B cell (primary cell): ENCODE measurements around the gene CHST1. TPM values are rescaled to one million over a fixed set of nuclear protein-coding genes. Genes with fewer than 3 reads are reported as not detected.

Experiments used
- ATAC-seq: fragments of 200-7000 bp; cut with Tn5 transposase; one replicate; pipeline ENCODE4 v1.10.0; 2021; ENCODE audit warnings: low read depth, mild to moderate bottlenecking, moderate number of reproducible peaks, moderate library complexity
- CTCF ChIA-PET: fragments of 350-600 bp; sonication (Branson Sonifier 250); formaldehyde crosslinking; loops from one replicate; lab custom pipeline; 2021; ENCODE audit warnings: antibody characterized with exemption, inconsistent platforms; lab: Charles Lee
- POLR2A ChIA-PET: fragments of 350-600 bp; sonication (Branson Sonifier 250); formaldehyde crosslinking; loops from one replicate; lab custom pipeline; 2021; ENCODE audit warnings: antibody characterized with exemption; lab: Charles Lee
- DNase-seq: peaks from one replicate; pipeline ENCODE4 v3.0.0; 2013
- H2AFZ ChIP-seq: 2 replicates; pipeline ENCODE4 v1.6.1; 2012; ENCODE audit warnings: mild to moderate bottlenecking, low read depth, low read length; ENCODE audit not compliant: insufficient read depth, poor library complexity, severe bottlenecking
- H3K27ac ChIP-seq, 2 donors: 1 replicate in 1 of 2; 2 replicates in 1 of 2; pipeline ENCODE4 v1.5.1; 2012 to 2013; ENCODE audit warnings: low read length in 2 of 2, mild to moderate bottlenecking in 2 of 2, moderate library complexity in 1 of 2
- H3K27me3 ChIP-seq, 4 experiments: fragments of 200-600 bp in 1 of 4; sonication (generic) in 1 of 4; replicated peaks in 1 of 4; 1 replicate in 2 of 4; 2 replicates in 2 of 4; pipeline versions ENCODE4 v1.6.1 to v1.7.0; 2013 to 2016; ENCODE audit warnings: low read length in 3 of 4, mild to moderate bottlenecking in 2 of 4, mixed read lengths in 1 of 4, moderate library complexity in 1 of 4; ENCODE audit not compliant: insufficient read depth in 4 of 4, control insufficient read depth in 3 of 4; ENCODE audit errors: control extremely low read depth in 1 of 4
- H3K36me3 ChIP-seq, 2 experiments: replicated peaks in 1 of 2; 1 replicate in 1 of 2; 2 replicates in 1 of 2; pipeline versions ENCODE4 v1.6.1 to v1.7.1; 2013; ENCODE audit warnings: low read length in 1 of 2; ENCODE audit not compliant: insufficient read depth in 2 of 2, control insufficient read depth in 1 of 2; ENCODE audit errors: control extremely low read depth in 1 of 2, extremely low read depth in 1 of 2
- H3K4me1 ChIP-seq, 2 donors: fragments of 200-600 bp in 1 of 2; sonication (generic) in 1 of 2; 1 replicate in 1 of 2; 2 replicates in 1 of 2; pipeline versions ENCODE4 v1.5.1 to v1.6.1; 2013 to 2017; ENCODE audit warnings: low read length in 2 of 2; ENCODE audit not compliant: control insufficient read depth in 2 of 2, insufficient read depth in 2 of 2
- H3K4me2 ChIP-seq: replicated peaks from 2 replicates; pipeline ENCODE3; 2012; ENCODE audit warnings: mild to moderate bottlenecking, low read depth, low read length; ENCODE audit not compliant: poor library complexity, severe bottlenecking
- H3K4me3 ChIP-seq, 5 experiments: fragments of 200-600 bp in 1 of 5; sonication (generic) in 1 of 5; 1 replicate in 3 of 5; 2 replicates in 2 of 5; pipeline versions ENCODE4 v1.5.1 to v1.7.0; 2011 to 2016; ENCODE audit warnings: low read length in 4 of 5, mild to moderate bottlenecking in 4 of 5, low read depth in 2 of 5, control low read depth in 1 of 5, moderate library complexity in 1 of 5; ENCODE audit not compliant: insufficient read depth in 1 of 5; ENCODE audit errors: control extremely low read depth in 1 of 5, extremely low read depth in 1 of 5
- H3K79me2 ChIP-seq: fragments of 200-600 bp; sonication (generic); one replicate; pipeline ENCODE4 v1.6.0; 2016; ENCODE audit warnings: low read length; ENCODE audit not compliant: control insufficient read depth, insufficient read depth
- H3K9ac ChIP-seq: fragments of 200-600 bp; sonication (generic); 2 replicates; pipeline ENCODE4 v1.6.1; 2017; ENCODE audit warnings: mild to moderate bottlenecking, low read length, moderate library complexity
- H3K9me3 ChIP-seq, 3 donors: one replicate each; pipeline versions ENCODE4 v1.6.1 to v1.7.1; 2013; ENCODE audit warnings: low read length in 2 of 3; ENCODE audit not compliant: control insufficient read depth in 2 of 3, insufficient read depth in 1 of 3; ENCODE audit errors: control extremely low read depth in 1 of 3
- H4K20me1 ChIP-seq: 2 replicates; pipeline ENCODE4 v1.6.0; 2012; ENCODE audit warnings: mild to moderate bottlenecking, low read length; ENCODE audit not compliant: insufficient read depth, control insufficient read depth, poor library complexity, severe bottlenecking
- H3K27ac Mint-ChIP-seq: one replicate; pipeline ENCODE4 v1.8.0; 2021; ENCODE audit warnings: mixed read lengths
- H3K27me3 Mint-ChIP-seq: one replicate; pipeline ENCODE4 v1.8.0; 2021; ENCODE audit warnings: mixed read lengths
- H3K4me1 Mint-ChIP-seq: one replicate; pipeline ENCODE4 v1.8.0; 2021; ENCODE audit warnings: mixed read lengths
- H3K4me3 Mint-ChIP-seq: one replicate; pipeline ENCODE4 v1.8.0; 2021; ENCODE audit warnings: mixed read lengths
- H3K9me3 Mint-ChIP-seq: one replicate; pipeline ENCODE4 v1.8.0; 2022; ENCODE audit warnings: mixed read lengths; ENCODE audit not compliant: insufficient read depth
- EZH2 ChIP-seq: IDR thresholded peaks from 2 replicates; pipeline ENCODE4 v1.6.1; 2012; ENCODE audit warnings: borderline replicate concordance, low read depth, mild to moderate bottlenecking, moderate library complexity, low read length; ENCODE audit not compliant: insufficient read depth, poor library complexity, severe bottlenecking
- WGBS: methylation state at CpG from one replicate; pipeline ENCODE4 v1.1.5; 2013; ENCODE audit warnings: missing lambda C conversion rate; ENCODE audit not compliant: insufficient coverage; 5-methylcytosine and 5-hydroxymethylcytosine counted together
- intact Hi-C: fragments of 100-400 bp; cut with micrococcal nuclease; formaldehyde crosslinking; loops from one replicate; pipeline ENCODE4 v1.10.0; 2022
- polyA plus RNA-seq: library from polyadenylated mRNA; depleted of rRNA; stranded (reverse); fragments of >200 nt; gene quantifications from 2 replicates; pipeline ENCODE4 v1.2.3, GENCODE V29; 2012
- total RNA-seq, 2 donors: library from RNA; stranded (reverse); fragments of 120-200 nt in 1 of 2; gene quantifications; 1 replicate in 1 of 2; 2 replicates in 1 of 2; pipeline versions ENCODE4 v1.2.3 to v1.2.4, GENCODE V29; 2013 to 2022
- TF ChIP-seq, protein P1 (sequence below): fragments of 200-600 bp; IDR thresholded peaks from one replicate; pipeline ENCODE4 v1.8.0; 2022; ENCODE audit warnings: antibody characterized with exemption, mild to moderate bottlenecking

The CHST1 gene
- total and polyA plus RNA-seq, 2 donors (not counting 1 experiment from before 2014, with no cell fraction given) = not detected

DNA sequence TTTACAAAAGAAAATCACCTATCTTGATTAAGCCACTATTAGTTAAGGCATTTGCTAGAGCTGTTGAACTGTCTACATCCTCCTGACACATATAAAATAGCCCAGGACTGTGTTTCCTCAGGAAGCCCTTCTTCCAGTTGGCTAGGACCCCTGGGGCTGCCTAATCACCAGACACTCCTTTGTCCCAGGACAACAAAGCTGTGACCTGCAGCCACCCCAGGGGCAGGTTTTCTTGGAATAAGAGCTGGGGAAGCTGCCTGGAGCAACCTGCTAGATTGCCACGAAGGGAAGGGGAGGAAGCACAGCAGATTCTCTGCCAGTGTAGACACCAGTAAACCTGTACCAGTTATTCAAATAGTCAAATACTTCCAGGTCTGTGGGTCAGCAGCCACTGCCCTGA lies 17.6 kb downstream of the CHST1 start:
- Histone ChIP-seq H3K27ac (no peak overlapping the region), H4K20me1 (no peaks in the 10 kb centered on the region), H2AFZ (no peak overlapping the region), H3K4me3 (no peak overlapping the region), H3K4me1 (no peaks in the 10 kb centered on the region), H3K36me3 (no peaks in the 10 kb centered on the region), H3K4me2 (no peak overlapping the region), H3K27me3 (peaks cover 0 to 11% (median 0%) of the 10 kb centered on the region in 4 experiments), H3K9ac (no peak overlapping the region), H3K9me3 (peaks cover 0 to 18% (median 0%) of the 10 kb centered on the region in 3 donors), H3K79me2 (no peaks in the 10 kb centered on the region)
- no CpG with 5 or more reads among the region's 1 CpG for WGBS
- ATAC-seq = no peak
- no peak for DNase-seq
- Mint-ChIP-seq H3K9me3 (no peaks in the 10 kb centered on the region), H3K4me1 (no peaks in the 10 kb centered on the region), H3K27ac (no peak overlapping the region), H3K27me3 (peaks cover 34% of the 10 kb centered on the region), H3K4me3 (no peak overlapping the region)
- ChIA-PET POLR2A (no interaction called here), CTCF (interaction anchor here (1.3 kb wide), 1 partner anchor 10 kb away, joined by 3 read pairs; no protein-coding TSS in a partner anchor)
- TF ChIP-seq EZH2 = no peak
- TF ChIP-seq, protein P1, sequence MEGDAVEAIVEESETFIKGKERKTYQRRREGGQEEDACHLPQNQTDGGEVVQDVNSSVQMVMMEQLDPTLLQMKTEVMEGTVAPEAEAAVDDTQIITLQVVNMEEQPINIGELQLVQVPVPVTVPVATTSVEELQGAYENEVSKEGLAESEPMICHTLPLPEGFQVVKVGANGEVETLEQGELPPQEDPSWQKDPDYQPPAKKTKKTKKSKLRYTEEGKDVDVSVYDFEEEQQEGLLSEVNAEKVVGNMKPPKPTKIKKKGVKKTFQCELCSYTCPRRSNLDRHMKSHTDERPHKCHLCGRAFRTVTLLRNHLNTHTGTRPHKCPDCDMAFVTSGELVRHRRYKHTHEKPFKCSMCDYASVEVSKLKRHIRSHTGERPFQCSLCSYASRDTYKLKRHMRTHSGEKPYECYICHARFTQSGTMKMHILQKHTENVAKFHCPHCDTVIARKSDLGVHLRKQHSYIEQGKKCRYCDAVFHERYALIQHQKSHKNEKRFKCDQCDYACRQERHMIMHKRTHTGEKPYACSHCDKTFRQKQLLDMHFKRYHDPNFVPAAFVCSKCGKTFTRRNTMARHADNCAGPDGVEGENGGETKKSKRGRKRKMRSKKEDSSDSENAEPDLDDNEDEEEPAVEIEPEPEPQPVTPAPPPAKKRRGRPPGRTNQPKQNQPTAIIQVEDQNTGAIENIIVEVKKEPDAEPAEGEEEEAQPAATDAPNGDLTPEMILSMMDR = no peak
- intact Hi-C loops = no loop called here

- ATAC-seq (no peak), DNase-seq (no peak)
- no peak overlapping the region for H3K27ac Mint-ChIP-seq
- no peak for TF ChIP-seq EZH2
- TF ChIP-seq, protein P1 = no peak
- no peaks in the 10 kb centered on the region for H3K4me1 Mint-ChIP-seq
- H3K27me3 Mint-ChIP-seq = peaks cover 34% of the 10 kb centered on the region
- H3K79me2 ChIP-seq = no peaks in the 10 kb centered on the region
- no peak overlapping the region for H3K4me2 ChIP-seq
- ChIA-PET POLR2A (no interaction called here), CTCF (interaction anchor here (1.3 kb wide), 1 partner anchor 10 kb away, joined by 3 read pairs; no protein-coding TSS in a partner anchor)
- no peak overlapping the region for H3K4me3 Mint-ChIP-seq
- H3K9ac ChIP-seq = no peak overlapping the region
- peaks cover 0 to 12% (median 2%) of the 10 kb centered on the region in 4 experiments for H3K27me3 ChIP-seq
- no peak overlapping the region for H2AFZ ChIP-seq
- 40% methylated on average over 1 of the region's 3 CpGs for WGBS
- no peaks in the 10 kb centered on the region for H3K36me3 ChIP-seq
- intact Hi-C loops = no loop called here
- H3K9me3 ChIP-seq = peaks cover 0 to 18% (median 0%) of the 10 kb centered on the region in 3 donors
- no peaks in the 10 kb centered on the region for H3K4me1 ChIP-seq
- H3K9me3 Mint-ChIP-seq = no peaks in the 10 kb centered on the region
- H4K20me1 ChIP-seq = no peaks in the 10 kb centered on the region
- no peak overlapping the region for H3K27ac ChIP-seq
- H3K4me3 ChIP-seq = no peak overlapping the region
These were observed 18.1 kb downstream of the CHST1 start for GRCh38 chr11:45647329-45647728.
